Nephron progenitor cell (in vitro differentiated cells): Measurements from ENCODE around the gene FRMD1.

Source experiments
- DNase-seq: peaks from one replicate; pipeline ENCODE4 v3.0.0; 2021
- H3K27ac Mint-ChIP-seq: 2 replicates; pipeline ENCODE4 v1.8.0; 2021; ENCODE audit warnings: mild to moderate bottlenecking, moderate library complexity, mixed read lengths
- H3K27me3 Mint-ChIP-seq: 2 replicates; pipeline ENCODE4 v1.8.0; 2021; ENCODE audit warnings: mild to moderate bottlenecking, low read depth, mixed read lengths; ENCODE audit not compliant: poor library complexity
- H3K36me3 Mint-ChIP-seq: 2 replicates; pipeline ENCODE4 v1.8.0; 2021; ENCODE audit warnings: low read depth, mixed read lengths
- H3K4me1 Mint-ChIP-seq: 2 replicates; pipeline ENCODE4 v1.8.0; 2021; ENCODE audit warnings: mixed read lengths
- H3K4me3 Mint-ChIP-seq: 2 replicates; pipeline ENCODE4 v1.8.0; 2021; ENCODE audit warnings: mild to moderate bottlenecking, moderate library complexity, mixed read lengths
- H3K9me3 Mint-ChIP-seq: 2 replicates; pipeline ENCODE4 v1.8.0; 2021; ENCODE audit warnings: mild to moderate bottlenecking, moderate library complexity, mixed read lengths
- CTCF ChIP-seq: fragments of 200-600 bp; sonication (generic); IDR thresholded peaks from 2 replicates; pipeline ENCODE4 v1.5.0; 2021; ENCODE audit warnings: antibody characterized with exemption

Gene FRMD1

GRCh38 chr6:168047841-168048723 is 30.9 kb downstream of the FRMD1 start:
- Mint-ChIP-seq H3K9me3 (no peaks in the 10 kb centered on the region), H3K4me1 (peaks cover 26% of the 10 kb centered on the region), H3K27ac (no peak overlapping the region), H3K27me3 (peaks cover 3% of the 10 kb centered on the region), H3K4me3 (no peak overlapping the region), H3K36me3 (no peaks in the 10 kb centered on the region)
- no peak for DNase-seq
- no peak for TF ChIP-seq CTCF

GRCh38 chr6:168046696-168047095 is 32.3 kb downstream of the FRMD1 start:
- Mint-ChIP-seq H3K27ac (no peak overlapping the region), H3K9me3 (peaks cover 11% of the 10 kb centered on the region), H3K36me3 (no peaks in the 10 kb centered on the region), H3K27me3 (peaks cover 3% of the 10 kb centered on the region), H3K4me3 (no peak overlapping the region), H3K4me1 (peaks cover 25% of the 10 kb centered on the region)
- no peak for TF ChIP-seq CTCF
- no peak for DNase-seq

GRCh38 chr6:168045706-168046620 is 33.0 kb downstream of the FRMD1 start:
- Mint-ChIP-seq H3K27ac (no peak overlapping the region), H3K4me1 (peaks cover 19% of the 10 kb centered on the region), H3K9me3 (peaks cover 18% of the 10 kb centered on the region), H3K4me3 (no peak overlapping the region), H3K36me3 (no peaks in the 10 kb centered on the region), H3K27me3 (peaks cover 3% of the 10 kb centered on the region)
- DNase-seq, result no peak
- TF ChIP-seq CTCF, result no peak

- H3K27ac Mint-ChIP-seq, result no peak overlapping the region
- no peak for TF ChIP-seq CTCF
- no peak overlapping the region for H3K4me3 Mint-ChIP-seq
- peaks cover 26% of the 10 kb centered on the region for H3K9me3 Mint-ChIP-seq
- H3K4me1 Mint-ChIP-seq, result peaks cover 12% of the 10 kb centered on the region
- peaks cover 3% of the 10 kb centered on the region for H3K27me3 Mint-ChIP-seq
- no peak for DNase-seq
- no peaks in the 10 kb centered on the region for H3K36me3 Mint-ChIP-seq
Measured at GRCh38 chr6:168045141-168045691, 33.8 kb downstream of the FRMD1 start.

GRCh38 chr6:168044521-168045130 is 34.4 kb downstream of the FRMD1 start:
- Mint-ChIP-seq H3K27me3 (peaks cover 3% of the 10 kb centered on the region), H3K36me3 (no peaks in the 10 kb centered on the region), H3K4me1 (peaks cover 6% of the 10 kb centered on the region), H3K4me3 (no peak overlapping the region), H3K9me3 (peaks cover 31% of the 10 kb centered on the region), H3K27ac (no peak overlapping the region)
- no peak for TF ChIP-seq CTCF
- no peak for DNase-seq
